GM23338 (cell line): ENCODE data around the gene CD82. TPM values are rescaled to one million over a fixed set of nuclear protein-coding genes. Genes with fewer than 3 reads are reported as not detected.

Source experiments
- ATAC-seq: fragments of 200-7000 bp; cut with Tn5 transposase; 3 replicates; pipeline ENCODE4 v1.9.1; 2020
- DNase-seq: peaks from one replicate; pipeline ENCODE4 v3.0.0-alpha.2; 2015; ENCODE audit warnings: low spot score
- H2AFZ ChIP-seq: fragments of 200-600 bp; sonication (generic); 2 replicates; pipeline ENCODE4 v1.8.0; 2016; ENCODE audit warnings: antibody characterized with exemption, mild to moderate bottlenecking, moderate library complexity
- H3F3A ChIP-seq: fragments of 200-600 bp; sonication (generic); replicated peaks from 2 replicates; pipeline ENCODE4 v1.8.0; 2017; ENCODE audit warnings: antibody characterized with exemption, mixed run types, low read depth
- H3K27ac ChIP-seq: fragments of 200-600 bp; sonication (generic); 2 replicates; pipeline ENCODE4 v1.6.1; 2016; ENCODE audit warnings: low read depth
- H3K27me3 ChIP-seq: fragments of 200-600 bp; sonication (generic); 2 replicates; pipeline ENCODE4 v1.8.0; 2016; ENCODE audit warnings: mild to moderate bottlenecking, mixed run types, moderate library complexity; ENCODE audit not compliant: insufficient read depth
- H3K36me3 ChIP-seq: fragments of 200-600 bp; sonication (generic); 2 replicates; pipeline ENCODE4 v1.8.0; 2016; ENCODE audit warnings: mild to moderate bottlenecking; ENCODE audit not compliant: insufficient read depth
- H3K4me1 ChIP-seq: fragments of 200-600 bp; sonication (generic); 2 replicates; pipeline ENCODE4 v1.8.0; 2016; ENCODE audit warnings: mild to moderate bottlenecking, moderate library complexity; ENCODE audit not compliant: insufficient read depth
- H3K4me2 ChIP-seq: fragments of 200-600 bp; sonication (generic); 2 replicates; pipeline ENCODE4 v1.7.1; 2017; ENCODE audit warnings: mixed run types
- H3K4me3 ChIP-seq: fragments of 200-600 bp; sonication (generic); 2 replicates; pipeline ENCODE4 v1.6.1; 2016; ENCODE audit warnings: mixed run types
- H3K79me2 ChIP-seq: fragments of 200-600 bp; sonication (generic); replicated peaks from 2 replicates; pipeline ENCODE4 v1.8.0; 2017; ENCODE audit warnings: mild to moderate bottlenecking; ENCODE audit not compliant: insufficient read depth
- H3K9me2 ChIP-seq: fragments of 200-600 bp; sonication (generic); 2 replicates; pipeline ENCODE4 v1.8.0; 2017; ENCODE audit not compliant: insufficient read depth
- H4K20me1 ChIP-seq: fragments of 200-600 bp; sonication (generic); replicated peaks from 2 replicates; pipeline ENCODE4 v1.8.0; 2017; ENCODE audit warnings: mild to moderate bottlenecking; ENCODE audit not compliant: insufficient read depth
- H3K27ac Mint-ChIP-seq: 2 replicates; pipeline ENCODE4 v1.8.0; 2020; ENCODE audit warnings: inconsistent platforms, mild to moderate bottlenecking, moderate library complexity, mixed read lengths
- H3K27me3 Mint-ChIP-seq: 3 replicates; pipeline ENCODE4 v1.8.0; 2022; ENCODE audit warnings: low read depth, mild to moderate bottlenecking, moderate library complexity, mixed read lengths, inconsistent platforms; ENCODE audit not compliant: insufficient read depth, poor library complexity
- H3K36me3 Mint-ChIP-seq: 3 replicates; pipeline ENCODE4 v1.8.0; 2021; ENCODE audit warnings: low read depth, mild to moderate bottlenecking, inconsistent platforms, moderate library complexity, mixed read lengths
- H3K4me1 Mint-ChIP-seq: 3 replicates; pipeline ENCODE4 v1.8.0; 2020; ENCODE audit warnings: mild to moderate bottlenecking, inconsistent platforms, mixed read lengths
- H3K4me3 Mint-ChIP-seq: 3 replicates; pipeline ENCODE4 v1.8.0; 2021; ENCODE audit warnings: moderate library complexity, mild to moderate bottlenecking, inconsistent platforms, mixed read lengths
- H3K9me3 Mint-ChIP-seq: 3 replicates; pipeline ENCODE4 v1.8.0; 2020; ENCODE audit warnings: moderate library complexity, mild to moderate bottlenecking, inconsistent platforms, mixed read lengths
- CREB1 ChIP-seq: fragments of 250-450 bp; sonication (Bioruptor Pico); IDR thresholded peaks from 2 replicates; pipeline ENCODE4 v1.5.0; 2020; ENCODE audit warnings: low read depth, mild to moderate bottlenecking, moderate library complexity
- EZH2 ChIP-seq: fragments of 200-600 bp; sonication (generic); IDR thresholded peaks from one replicate; pipeline ENCODE4 v1.8.0; 2017; ENCODE audit warnings: antibody characterized with exemption, mild to moderate bottlenecking, low read depth; ENCODE audit not compliant: unreplicated experiment
- EZH2phosphoT487 ChIP-seq: fragments of 200-600 bp; sonication (generic); IDR thresholded peaks from one replicate; pipeline ENCODE4 v1.8.1; 2018; ENCODE audit warnings: antibody characterized with exemption; ENCODE audit not compliant: unreplicated experiment
- JUNB ChIP-seq: IDR thresholded peaks from one replicate; pipeline ENCODE4 v1.6.1; 2016; ENCODE audit warnings: antibody characterized with exemption; ENCODE audit not compliant: unreplicated experiment
- NANOG ChIP-seq: IDR thresholded peaks from 2 replicates; pipeline ENCODE4 v1.6.1; 2016; ENCODE audit warnings: antibody characterized with exemption, borderline replicate concordance
- POLR2AphosphoS5 ChIP-seq: IDR thresholded peaks from 2 replicates; pipeline ENCODE4 v1.6.1; 2016; ENCODE audit warnings: antibody characterized with exemption, low read depth
- REST ChIP-seq: IDR thresholded peaks from one replicate; pipeline ENCODE4 v1.6.1; 2018; ENCODE audit warnings: antibody characterized with exemption; ENCODE audit not compliant: unreplicated experiment
- STAT1 ChIP-seq: IDR thresholded peaks from one replicate; pipeline ENCODE4 v1.6.1; 2016; ENCODE audit warnings: antibody characterized with exemption; ENCODE audit not compliant: unreplicated experiment
- ZNF114 ChIP-seq: fragments of 250-450 bp; sonication (Bioruptor Pico); IDR thresholded peaks from 2 replicates; pipeline ENCODE4 v1.5.0; 2020; ENCODE audit warnings: mild to moderate bottlenecking, moderate library complexity
- ZNF331 ChIP-seq: fragments of 250-450 bp; sonication (Bioruptor Pico); IDR thresholded peaks from 2 replicates; pipeline ENCODE4 v1.5.0; 2020; ENCODE audit warnings: low read depth, mild to moderate bottlenecking, moderate library complexity
- ZNF462 ChIP-seq: fragments of 250-450 bp; sonication (Bioruptor Pico); IDR thresholded peaks from 2 replicates; pipeline ENCODE4 v1.5.0; 2020; ENCODE audit warnings: mild to moderate bottlenecking, moderate library complexity
- polyA plus RNA-seq: library from polyadenylated mRNA; unstranded; fragments of >200 nt; fragmentation: Nextera tagmentation; extraction: Ambion mirVana; gene quantifications from 2 replicates; pipeline ENCODE4 v1.2.1, GENCODE V29; 2016
- total RNA-seq: library from RNA; depleted of rRNA; stranded (reverse); fragments of >200 nt; shearing (Covaris generic); gene quantifications from 2 replicates; pipeline ENCODE4 v1.2.3, GENCODE V29; 2014
- TF ChIP-seq, protein P1 (sequence below): IDR thresholded peaks from 2 replicates; pipeline ENCODE4 v1.6.1; 2016; ENCODE audit warnings: antibody characterized with exemption
- TF ChIP-seq, protein P2 (sequence below), 2 experiments: fragments of 200-600 bp in 1 of 2; sonication (generic) in 1 of 2; conservative IDR thresholded peaks; 2 replicates each; pipeline versions ENCODE4 v1.5.1 to v1.6.1; 2016 to 2017; ENCODE audit warnings: antibody characterized with exemption in 2 of 2, low read depth in 2 of 2, mild to moderate bottlenecking in 2 of 2, moderate library complexity in 1 of 2

CD82 gene
- total and polyA plus RNA-seq, 2 experiments from 2014 or later = 4.4 to 4.9 TPM

GRCh38 chr11:44602891-44603310, 37.4 kb downstream of the CD82 start:
- Histone ChIP-seq H4K20me1 (no peaks in the 10 kb centered on the region), H3K79me2 (no peaks in the 10 kb centered on the region), H3K27ac (no peak overlapping the region), H2AFZ (no peak overlapping the region), H3K9me2 (no peaks in the 10 kb centered on the region), H3K4me3 (no peak overlapping the region), H3K27me3 (no peaks in the 10 kb centered on the region), H3F3A (no peaks in the 10 kb centered on the region), H3K36me3 (no peaks in the 10 kb centered on the region), H3K4me1 (no peaks in the 10 kb centered on the region), H3K4me2 (no peak overlapping the region)
- ATAC-seq (no peak), DNase-seq (no peak)
- H3K27ac Mint-ChIP-seq = no peak overlapping the region
- peaks cover 3% of the 10 kb centered on the region for H3K27me3 Mint-ChIP-seq
- peaks cover 10% of the 10 kb centered on the region for H3K4me1 Mint-ChIP-seq
- H3K36me3 Mint-ChIP-seq = no peaks in the 10 kb centered on the region
- H3K4me3 Mint-ChIP-seq = no peak overlapping the region
- H3K9me3 Mint-ChIP-seq = no peaks in the 10 kb centered on the region
- TF ChIP-seq ZNF114 (no peak), REST (no peak), CREB1 (CRISPR knock-in tag) (no peak), ZNF462 (CRISPR knock-in tag) (no peak), NANOG (no peak), POLR2AphosphoS5 (no peak), ZNF331 (CRISPR knock-in tag) (no peak), EZH2 (no peak), STAT1 (no peak), EZH2phosphoT487 (no peak), JUNB (no peak)
- TF ChIP-seq, protein P1, sequence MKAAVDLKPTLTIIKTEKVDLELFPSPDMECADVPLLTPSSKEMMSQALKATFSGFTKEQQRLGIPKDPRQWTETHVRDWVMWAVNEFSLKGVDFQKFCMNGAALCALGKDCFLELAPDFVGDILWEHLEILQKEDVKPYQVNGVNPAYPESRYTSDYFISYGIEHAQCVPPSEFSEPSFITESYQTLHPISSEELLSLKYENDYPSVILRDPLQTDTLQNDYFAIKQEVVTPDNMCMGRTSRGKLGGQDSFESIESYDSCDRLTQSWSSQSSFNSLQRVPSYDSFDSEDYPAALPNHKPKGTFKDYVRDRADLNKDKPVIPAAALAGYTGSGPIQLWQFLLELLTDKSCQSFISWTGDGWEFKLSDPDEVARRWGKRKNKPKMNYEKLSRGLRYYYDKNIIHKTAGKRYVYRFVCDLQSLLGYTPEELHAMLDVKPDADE = no peak
- TF ChIP-seq, protein P2, sequence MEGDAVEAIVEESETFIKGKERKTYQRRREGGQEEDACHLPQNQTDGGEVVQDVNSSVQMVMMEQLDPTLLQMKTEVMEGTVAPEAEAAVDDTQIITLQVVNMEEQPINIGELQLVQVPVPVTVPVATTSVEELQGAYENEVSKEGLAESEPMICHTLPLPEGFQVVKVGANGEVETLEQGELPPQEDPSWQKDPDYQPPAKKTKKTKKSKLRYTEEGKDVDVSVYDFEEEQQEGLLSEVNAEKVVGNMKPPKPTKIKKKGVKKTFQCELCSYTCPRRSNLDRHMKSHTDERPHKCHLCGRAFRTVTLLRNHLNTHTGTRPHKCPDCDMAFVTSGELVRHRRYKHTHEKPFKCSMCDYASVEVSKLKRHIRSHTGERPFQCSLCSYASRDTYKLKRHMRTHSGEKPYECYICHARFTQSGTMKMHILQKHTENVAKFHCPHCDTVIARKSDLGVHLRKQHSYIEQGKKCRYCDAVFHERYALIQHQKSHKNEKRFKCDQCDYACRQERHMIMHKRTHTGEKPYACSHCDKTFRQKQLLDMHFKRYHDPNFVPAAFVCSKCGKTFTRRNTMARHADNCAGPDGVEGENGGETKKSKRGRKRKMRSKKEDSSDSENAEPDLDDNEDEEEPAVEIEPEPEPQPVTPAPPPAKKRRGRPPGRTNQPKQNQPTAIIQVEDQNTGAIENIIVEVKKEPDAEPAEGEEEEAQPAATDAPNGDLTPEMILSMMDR (conservative IDR thresholded peaks at IDR 0.05; ENCODE audit: low read depth in 2 of 2) = no peak
